ENCODE data around the gene METTL25B.

The METTL25B gene

DNA sequence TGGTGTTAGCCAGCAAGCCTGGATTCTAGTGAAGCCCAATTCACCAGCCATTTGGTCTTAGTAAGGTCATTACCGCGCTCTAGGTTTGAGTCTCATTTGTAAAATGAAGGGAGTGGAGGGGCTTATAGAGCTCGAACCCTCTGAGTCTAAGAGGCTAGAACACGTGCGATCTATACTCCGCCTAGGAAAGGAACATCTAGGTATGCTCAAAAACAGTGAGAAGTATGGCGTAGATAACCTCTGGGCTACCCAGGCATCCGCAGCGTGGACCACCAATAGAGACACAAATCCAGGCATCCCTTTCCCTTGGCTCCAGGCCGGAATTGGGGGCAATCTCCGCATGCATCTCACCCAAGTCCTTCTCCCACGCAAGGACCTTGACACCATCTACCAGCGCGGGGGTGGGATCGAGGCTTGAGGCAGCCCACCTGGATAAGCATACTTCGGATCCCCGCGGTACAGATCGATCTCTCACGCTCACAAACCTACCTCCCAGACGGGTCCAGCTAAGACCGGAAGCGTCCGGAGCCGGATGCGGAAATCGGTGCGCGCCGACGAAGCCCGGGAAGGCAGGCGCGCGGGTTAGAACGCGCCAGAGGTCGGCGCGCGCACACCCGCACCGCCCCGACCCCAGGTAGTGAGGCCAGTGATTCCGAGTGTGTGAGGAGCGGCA is at the start of gene METTL25B:
Gene METTL25B, plus strand, starts transcription at position 544 of the 673 bp plus-strand sequence. CDS start 636 bp downstream, outside the sequence.
- no peak for DNase-seq (ENCODE audit: low read depth, low spot score)
- TF ChIP-seq, protein P1, sequence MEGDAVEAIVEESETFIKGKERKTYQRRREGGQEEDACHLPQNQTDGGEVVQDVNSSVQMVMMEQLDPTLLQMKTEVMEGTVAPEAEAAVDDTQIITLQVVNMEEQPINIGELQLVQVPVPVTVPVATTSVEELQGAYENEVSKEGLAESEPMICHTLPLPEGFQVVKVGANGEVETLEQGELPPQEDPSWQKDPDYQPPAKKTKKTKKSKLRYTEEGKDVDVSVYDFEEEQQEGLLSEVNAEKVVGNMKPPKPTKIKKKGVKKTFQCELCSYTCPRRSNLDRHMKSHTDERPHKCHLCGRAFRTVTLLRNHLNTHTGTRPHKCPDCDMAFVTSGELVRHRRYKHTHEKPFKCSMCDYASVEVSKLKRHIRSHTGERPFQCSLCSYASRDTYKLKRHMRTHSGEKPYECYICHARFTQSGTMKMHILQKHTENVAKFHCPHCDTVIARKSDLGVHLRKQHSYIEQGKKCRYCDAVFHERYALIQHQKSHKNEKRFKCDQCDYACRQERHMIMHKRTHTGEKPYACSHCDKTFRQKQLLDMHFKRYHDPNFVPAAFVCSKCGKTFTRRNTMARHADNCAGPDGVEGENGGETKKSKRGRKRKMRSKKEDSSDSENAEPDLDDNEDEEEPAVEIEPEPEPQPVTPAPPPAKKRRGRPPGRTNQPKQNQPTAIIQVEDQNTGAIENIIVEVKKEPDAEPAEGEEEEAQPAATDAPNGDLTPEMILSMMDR (IDR thresholded peaks at IDR 0.05; ENCODE audit: insufficient read depth, low read length, missing control alignments) = no peak
- CTCF ChIA-PET = interaction anchor here (1.0 to 41.3 kb wide), 23 partner anchors 8 to 199 kb away, joined by 3 to 2951 read pairs (median 17); partner anchors contain the start of genes CRABP2, HDGF, INSRR and LRRC71
- POLR2A ChIA-PET = interaction anchor here (0.6 to 2.3 kb wide), 13 partner anchors 13 to 200 kb away, joined by 3 to 18 read pairs (median 4); partner anchors contain the start of genes HDGF, MRPL24, NTRK1 and PRCC
- H3K4me3 ChIP-seq (ENCODE audit: low read depth, low read length) = peak within 1 kb of the TSS; percentile 99

DNA sequence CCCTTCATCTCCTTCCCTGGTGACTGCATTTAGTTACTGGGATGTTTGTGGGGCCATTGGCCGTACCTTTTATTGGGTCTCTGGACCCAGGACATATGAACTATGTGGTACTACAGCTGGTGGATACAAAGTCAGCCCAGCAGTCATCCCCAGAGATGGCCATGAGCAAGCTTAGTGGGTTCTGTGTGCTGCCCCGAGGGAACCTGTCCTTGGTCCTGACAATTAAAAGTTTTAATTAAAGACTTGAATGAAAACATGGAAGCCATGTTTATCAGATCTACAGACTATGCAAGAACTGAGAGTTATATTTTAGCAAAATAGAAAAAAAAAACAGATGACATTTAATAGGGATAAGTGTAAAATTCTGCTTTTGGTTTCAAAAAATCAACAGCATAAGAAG is 48.2 kb upstream of the METTL25B start:
- ChIA-PET POLR2A (no interaction called here), CTCF (interaction anchor here (1.2 to 49.8 kb wide), 13 partner anchors 10 to 296 kb away, joined by 3 to 2951 read pairs (median 17); partner anchors contain the start of genes CRABP2, INSRR, ISG20L2 and METTL25B)
- no peak overlapping the region for H3K4me3 ChIP-seq (ENCODE audit: low read depth, low read length)
- TF ChIP-seq, protein P1 (IDR thresholded peaks at IDR 0.05; ENCODE audit: insufficient read depth, low read length, missing control alignments) = no peak
- DNase-seq (ENCODE audit: low read depth, low spot score) = no peak

DNA sequence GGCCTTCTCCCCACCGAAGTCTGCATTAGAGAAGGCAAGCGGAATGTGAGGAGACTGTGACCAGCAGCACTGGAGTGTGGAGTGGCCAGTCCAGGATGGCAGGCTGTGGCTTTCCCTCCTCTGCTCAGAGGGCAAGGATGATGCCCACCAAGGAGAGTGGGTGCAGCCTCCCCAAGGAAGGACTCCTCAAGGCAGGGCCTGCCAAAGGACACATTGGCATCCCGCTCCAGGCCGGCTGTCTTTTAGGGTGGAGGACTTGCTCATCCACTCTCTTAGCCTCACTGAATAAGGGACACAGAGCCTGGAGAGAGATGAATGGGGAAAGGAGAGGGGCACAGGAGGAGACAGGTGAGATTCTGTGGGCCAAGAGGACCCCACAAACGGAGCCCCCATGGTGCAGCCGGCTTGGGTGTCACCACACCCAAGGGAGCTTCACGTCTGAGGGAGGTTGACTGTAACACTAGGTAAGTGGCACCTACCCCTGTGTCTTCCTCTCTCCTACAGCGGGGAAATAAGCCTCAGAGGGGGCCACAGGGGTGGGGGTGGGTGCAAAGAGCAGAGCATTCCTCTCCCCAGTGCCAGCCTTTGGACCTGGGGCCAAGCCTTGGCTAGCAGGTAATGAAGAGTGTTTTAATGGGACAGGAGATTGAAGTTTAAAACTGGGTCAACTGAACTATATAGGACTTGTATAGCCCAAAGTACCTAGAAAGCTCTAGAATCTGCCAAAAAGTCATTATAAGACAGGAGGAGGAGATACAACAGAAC is 46.9 kb upstream of the METTL25B start:
- CTCF ChIA-PET = interaction anchor here (1.1 to 49.8 kb wide), 10 partner anchors 8 to 297 kb away, joined by 3 to 2951 read pairs (median 13); partner anchors contain the start of genes CRABP2, INSRR, ISG20L2 and METTL25B
- TF ChIP-seq, protein P1 (IDR thresholded peaks at IDR 0.05; ENCODE audit: insufficient read depth, low read length, missing control alignments) = no peak
- no peak for DNase-seq (ENCODE audit: low read depth, low spot score)
- no peak overlapping the region for H3K4me3 ChIP-seq (ENCODE audit: low read depth, low read length)
- POLR2A ChIA-PET = no interaction called here

DNA sequence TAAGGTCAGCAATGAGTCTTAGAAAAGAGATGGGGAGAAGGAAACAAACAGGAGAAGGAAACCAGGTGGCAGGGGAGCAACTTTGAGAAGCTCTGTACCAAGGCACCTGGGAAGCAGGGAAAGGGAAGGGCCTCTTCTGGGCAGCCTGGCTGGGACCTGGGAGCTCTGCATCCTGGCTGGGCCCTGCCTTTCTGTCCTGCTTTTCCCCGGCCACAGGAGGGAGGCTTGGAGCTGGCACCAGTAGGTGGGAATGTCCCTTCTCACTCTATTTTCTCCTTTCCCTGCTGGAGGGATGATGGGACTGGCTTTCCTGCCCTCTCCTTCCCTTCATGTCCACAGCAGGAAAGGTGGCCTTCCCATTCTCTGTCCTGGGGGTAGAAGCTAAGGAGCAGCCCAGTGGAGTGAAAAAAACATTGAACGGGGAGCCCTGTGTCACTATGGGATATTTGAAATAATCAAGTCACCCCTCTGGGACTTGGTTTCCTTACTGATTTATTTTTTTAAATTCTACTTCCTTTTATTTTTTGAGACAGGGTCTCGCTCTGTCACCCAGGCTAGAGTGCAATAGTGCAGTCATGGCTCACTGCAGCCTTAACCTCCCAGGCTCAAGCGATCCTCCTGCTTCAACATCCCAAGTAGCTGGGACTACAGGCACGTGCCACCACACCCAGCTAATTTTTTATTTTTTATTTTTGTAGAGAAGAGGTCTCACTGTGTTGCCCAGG is 45.9 kb upstream of the METTL25B start:
- no peak overlapping the region for H3K4me3 ChIP-seq (ENCODE audit: low read depth, low read length)
- CTCF ChIA-PET = interaction anchor here (0.7 to 49.8 kb wide), 11 partner anchors 7 to 210 kb away, joined by 3 to 2951 read pairs (median 8); partner anchors contain the start of genes CRABP2, INSRR, ISG20L2 and METTL25B
- POLR2A ChIA-PET = interaction anchor here (0.7 kb wide), 1 partner anchor 46 kb away, joined by 3 read pairs; the partner anchor contains the start of genes ISG20L2 and METTL25B
- no peak for DNase-seq (ENCODE audit: low read depth, low spot score)
- TF ChIP-seq, protein P1 (IDR thresholded peaks at IDR 0.05; ENCODE audit: insufficient read depth, low read length, missing control alignments) = peak; percentile 11

DNA sequence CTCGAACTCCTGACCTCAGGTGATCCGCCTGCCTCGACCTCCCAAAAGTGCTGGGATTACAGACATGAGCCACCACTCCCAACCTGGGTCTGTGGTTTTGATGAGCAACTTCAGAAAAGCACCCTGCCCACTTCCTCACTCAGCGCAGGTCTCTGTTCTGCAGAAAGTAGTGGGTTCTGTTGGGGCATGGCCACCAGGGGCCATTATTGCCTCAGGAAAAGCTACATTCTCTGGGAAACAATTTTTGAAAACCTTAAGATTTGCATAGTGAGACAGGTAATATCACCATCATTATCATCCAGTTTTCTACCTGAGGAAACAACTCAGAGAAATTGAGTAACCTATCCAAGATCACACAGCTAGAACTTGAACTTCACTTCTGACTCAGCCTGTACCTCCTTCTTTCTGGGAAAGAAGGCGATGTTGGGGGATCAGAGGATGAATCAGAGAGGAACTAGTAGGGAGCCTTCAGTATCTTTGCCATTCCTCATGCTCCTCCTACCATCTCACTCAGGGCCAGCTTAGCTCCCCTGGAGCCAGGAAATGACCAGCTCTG is 44.0 kb upstream of the METTL25B start:
- ChIA-PET POLR2A (interaction anchor here (0.6 to 1.0 kb wide), 3 partner anchors 9 to 213 kb away, joined by 3 read pairs; no protein-coding TSS in a partner anchor), CTCF (interaction anchor here (0.8 to 49.8 kb wide), 16 partner anchors 8 to 298 kb away, joined by 3 to 2951 read pairs (median 6); partner anchors contain the start of genes CRABP2, INSRR, ISG20L2 and LRRC71)
- no peak for DNase-seq (ENCODE audit: low read depth, low spot score)

More for the DNA sequence above, 44.0 kb upstream of the METTL25B start:
- H3K4me3 ChIP-seq (ENCODE audit: low read depth, low read length) = no peak overlapping the region
- TF ChIP-seq, protein P1 (IDR thresholded peaks at IDR 0.05; ENCODE audit: insufficient read depth, low read length, missing control alignments) = no peak

Data from AG04449 (cell line).